NK-92 treated with Interleukin-12 subunit alpha and Interleukin-12 subunit beta, amount 100 ng/mL, for 24 hours (cell line): ENCODE results near the gene TSPO.

Experiments
- DNase-seq: peaks from one replicate; lab custom pipeline; 2025; lab: John Stamatoyannopoulos, UW

TSPO gene

DNA sequence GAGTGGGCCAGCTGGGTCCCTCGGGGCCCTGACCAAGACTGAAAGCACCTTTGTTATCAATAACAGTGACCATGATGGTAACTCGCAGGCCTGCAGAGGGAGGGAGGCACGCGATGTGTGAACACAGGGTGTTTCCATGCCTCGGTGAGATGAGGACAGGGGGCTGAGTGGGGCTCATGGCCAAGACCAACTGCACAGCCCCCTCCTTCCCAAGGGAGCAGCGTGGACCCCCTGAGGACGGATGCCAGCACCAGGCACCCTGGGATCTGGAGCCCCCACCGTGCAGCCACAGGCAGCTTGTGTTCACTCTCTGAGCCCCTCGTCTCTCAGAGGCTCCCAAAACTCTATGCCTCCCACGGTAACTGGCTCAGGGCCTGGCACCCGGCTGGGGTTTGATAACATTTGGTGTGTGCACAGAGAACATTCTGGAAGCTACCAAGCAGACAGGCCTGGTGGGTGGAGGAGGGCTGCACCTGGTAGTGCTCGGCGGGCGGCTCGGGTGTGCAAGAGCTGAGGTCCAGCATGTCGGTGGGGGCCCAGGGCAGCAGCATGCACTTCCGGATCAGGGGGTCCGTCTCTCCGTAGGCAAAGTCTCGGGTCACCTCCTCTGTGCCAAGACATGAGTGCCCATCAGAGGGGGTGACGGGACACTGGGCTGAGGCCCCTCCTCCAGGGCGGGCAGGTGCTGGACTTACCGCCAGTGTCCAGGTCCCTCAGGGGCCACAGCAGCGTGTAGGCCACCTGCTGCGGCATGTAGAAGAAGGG, 28.0 kb downstream of the TSPO start:
- no peak for DNase-seq

- no peak for DNase-seq
These were observed 28.5 kb downstream of the TSPO start for GRCh38 chr22:43179911-43180195.

- no peak for DNase-seq
These were observed 29.3 kb downstream of the TSPO start for GRCh38 chr22:43180670-43181069.

GRCh38 chr22:43181321-43182076, 30.1 kb downstream of the TSPO start:
- DNase-seq, result no peak

GRCh38 chr22:43182118-43182517, 30.8 kb downstream of the TSPO start:
- no peak for DNase-seq

- no peak for DNase-seq
These were observed 31.4 kb downstream of the TSPO start for GRCh38 chr22:43182726-43183125.

DNA sequence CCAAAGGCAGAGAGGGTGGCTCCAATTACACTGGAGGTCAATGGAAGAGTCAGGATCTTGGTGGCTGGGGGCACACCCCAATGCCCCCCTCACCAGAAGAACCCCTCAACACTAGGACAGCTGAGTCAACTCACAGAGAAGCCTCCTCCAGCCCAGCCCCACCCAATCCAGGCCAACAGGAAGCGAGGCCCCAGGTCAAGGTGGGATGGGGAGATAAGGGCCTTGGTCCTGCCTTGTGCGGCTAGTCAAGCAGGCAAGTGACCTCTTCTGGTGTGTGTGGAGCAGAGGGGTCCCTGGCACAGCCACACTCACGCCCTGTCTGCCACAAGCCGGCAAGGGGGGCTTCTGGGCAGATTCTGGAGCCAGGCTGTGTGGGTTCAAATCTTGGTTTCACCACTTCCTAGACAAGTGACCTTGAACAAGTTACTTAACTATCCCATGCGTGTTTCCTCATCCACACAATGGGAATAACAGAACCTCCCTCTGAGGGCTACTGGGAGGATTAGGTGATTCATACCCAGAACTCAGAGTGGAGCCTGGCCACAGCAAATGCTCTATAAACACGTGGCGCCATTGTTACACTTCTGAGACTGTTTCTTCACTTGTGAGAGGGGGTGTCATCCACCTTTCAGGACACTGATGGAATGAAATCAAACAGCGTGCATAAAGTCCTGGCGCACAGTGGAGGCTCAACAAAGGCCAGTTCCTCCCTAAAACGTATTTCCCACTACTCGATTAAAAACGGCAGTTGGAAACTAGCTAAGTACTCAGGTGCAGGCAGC, 32.3 kb downstream of the TSPO start:
- DNase-seq, result no peak

DNA sequence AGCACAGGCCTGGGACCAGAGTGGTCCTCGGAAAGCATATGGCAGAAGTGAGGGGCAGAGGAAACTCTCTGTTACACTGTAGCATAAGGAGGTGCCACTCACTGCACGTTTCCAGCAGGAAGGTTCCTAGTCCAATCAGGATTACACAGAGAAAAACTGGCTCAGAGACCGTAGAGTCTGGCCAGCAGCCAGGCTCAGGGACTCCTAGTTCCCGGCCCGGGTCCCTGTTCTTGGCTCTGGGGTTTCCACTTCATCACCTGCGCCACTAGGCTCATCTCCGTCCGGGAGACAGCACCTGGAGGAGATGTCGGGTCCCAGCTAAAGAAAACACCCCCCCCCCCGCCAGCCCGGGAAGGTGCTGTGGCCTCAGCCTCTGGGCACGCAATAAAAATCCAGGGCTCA, 34.5 kb downstream of the TSPO start:
- DNase-seq, result no peak

GRCh38 chr22:43186272-43187170, 35.2 kb downstream of the TSPO start, which contains the start of gene TTLL12:
TSS of gene TTLL12 (minus strand) at chr22:43187134. CDS start at chr22:43187069, 65 bp downstream.
- DNase-seq, result peak; percentile 45

- peak; percentile 92 for DNase-seq
These were observed 36.1 kb downstream of the TSPO start for GRCh38 chr22:43187171-43188099.

GRCh38 chr22:43188829-43189545, 37.6 kb downstream of the TSPO start:
- DNase-seq, result no peak

DNA sequence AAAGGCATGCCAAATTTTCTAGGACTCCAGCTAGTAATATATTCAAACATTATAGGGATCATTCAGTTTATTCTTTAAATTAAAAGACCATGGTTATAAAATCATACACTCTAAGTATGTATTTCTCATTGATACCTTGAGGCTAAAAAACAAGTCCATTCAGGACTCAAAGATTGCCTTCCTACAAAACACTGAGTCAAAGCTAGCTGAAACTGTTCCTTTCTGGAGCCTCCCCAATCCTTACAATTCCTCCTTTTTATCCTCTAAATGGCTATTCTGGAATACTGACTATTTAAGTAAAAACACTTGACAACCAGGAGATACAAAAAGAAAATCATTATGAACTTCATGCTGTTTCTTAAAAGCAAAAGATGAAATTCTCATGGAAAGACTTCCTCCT, 40.5 kb downstream of the TSPO start:
- DNase-seq, result no peak

DNA sequence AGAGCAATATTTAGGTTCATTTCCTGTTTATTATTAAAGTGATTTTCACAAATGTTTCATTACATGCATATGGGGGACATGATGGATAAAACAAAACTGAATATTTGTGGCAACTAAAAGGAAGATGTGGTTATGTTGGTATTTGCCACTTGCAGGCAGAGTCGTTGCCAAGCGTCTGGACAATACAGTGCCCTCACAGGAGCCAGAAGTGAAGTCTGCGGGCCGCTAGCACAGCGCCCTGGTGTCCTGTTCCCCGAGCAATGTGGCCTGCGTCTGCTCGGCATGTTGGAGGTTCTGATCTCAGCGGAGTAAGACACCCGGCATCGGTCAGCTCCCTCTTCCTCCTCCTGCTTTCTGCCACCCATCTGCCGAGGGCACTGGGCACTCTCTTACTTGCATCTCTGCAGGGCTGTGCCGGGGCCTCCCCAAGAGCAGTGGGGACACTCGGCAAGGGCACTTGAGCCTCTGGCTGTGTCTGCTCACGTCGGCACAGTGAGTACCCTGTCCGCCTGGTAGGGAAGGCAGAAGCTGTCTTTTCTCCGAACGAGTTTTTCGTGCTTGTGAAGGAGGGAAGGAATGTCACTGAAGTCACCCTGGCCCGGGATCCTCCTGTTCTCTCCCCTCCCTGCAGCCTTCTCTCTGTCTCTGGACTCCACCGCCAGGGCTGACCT, 46.0 kb downstream of the TSPO start:
- DNase-seq, result no peak

DNA sequence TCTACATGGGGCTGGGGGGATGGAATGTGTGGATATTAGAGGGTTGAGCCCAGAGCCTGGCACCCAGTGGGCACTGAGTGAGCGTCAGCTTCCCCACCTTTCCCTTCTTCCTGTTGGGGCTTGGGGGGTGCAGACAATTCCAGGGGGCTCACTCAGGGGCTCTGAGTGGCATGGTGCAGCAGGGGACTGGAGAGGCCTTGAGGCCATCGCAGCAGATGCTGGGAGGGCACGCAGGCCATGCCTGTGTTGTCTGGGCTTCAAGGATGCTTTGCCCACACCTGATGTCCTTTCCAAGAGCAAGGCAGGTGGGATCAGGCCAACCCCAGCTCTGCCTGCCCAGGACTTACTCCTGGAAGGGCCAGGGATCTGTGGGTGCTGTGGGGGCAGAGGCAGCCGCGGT, 46.8 kb downstream of the TSPO start:
- DNase-seq, result no peak

DNA sequence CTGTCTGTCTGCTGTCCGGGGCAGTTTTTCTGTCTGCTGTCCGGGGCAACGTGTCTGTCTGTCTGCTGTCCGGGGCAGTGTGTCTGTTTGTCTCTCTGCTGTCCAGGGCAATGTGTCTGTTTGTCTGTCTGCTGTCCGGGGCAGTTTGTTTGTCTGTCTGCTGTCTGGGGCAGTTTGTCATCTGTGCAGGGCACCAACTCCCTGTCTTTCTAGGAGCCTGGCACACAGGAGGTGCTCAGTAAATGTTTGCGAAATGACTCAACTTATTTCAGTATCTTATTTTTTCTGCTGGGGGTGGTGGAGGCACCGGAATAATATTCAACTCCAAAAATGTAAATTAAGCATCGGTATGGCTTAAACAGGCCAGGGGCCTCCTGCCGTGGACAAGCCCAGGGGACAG, 47.6 kb downstream of the TSPO start:
- DNase-seq, result no peak

- DNase-seq, result no peak
These were observed 48.2 kb downstream of the TSPO start for GRCh38 chr22:43199541-43199940.

- DNase-seq, result no peak
These were observed 48.7 kb downstream of the TSPO start for GRCh38 chr22:43200031-43200430.

DNA sequence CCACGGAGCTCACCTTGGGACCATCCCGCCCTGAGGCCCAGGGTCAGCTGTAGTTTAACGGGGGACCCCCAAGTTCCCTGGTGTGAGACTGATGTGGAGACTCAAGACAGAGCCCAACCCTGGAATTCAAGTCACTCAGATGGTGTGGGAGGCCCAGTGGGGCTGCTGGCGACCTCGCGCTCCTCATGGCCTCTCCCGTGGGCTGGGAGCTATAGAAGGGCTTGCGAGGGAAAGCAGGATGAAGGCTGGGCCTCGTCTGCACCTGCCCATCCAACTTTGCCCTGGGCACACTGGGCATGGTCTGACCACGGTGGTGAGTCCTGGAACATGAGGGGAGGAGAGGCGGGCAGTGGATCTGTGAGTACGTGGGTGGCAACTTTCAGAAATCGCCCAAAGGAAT, 49.2 kb downstream of the TSPO start:
- no peak for DNase-seq

DNA sequence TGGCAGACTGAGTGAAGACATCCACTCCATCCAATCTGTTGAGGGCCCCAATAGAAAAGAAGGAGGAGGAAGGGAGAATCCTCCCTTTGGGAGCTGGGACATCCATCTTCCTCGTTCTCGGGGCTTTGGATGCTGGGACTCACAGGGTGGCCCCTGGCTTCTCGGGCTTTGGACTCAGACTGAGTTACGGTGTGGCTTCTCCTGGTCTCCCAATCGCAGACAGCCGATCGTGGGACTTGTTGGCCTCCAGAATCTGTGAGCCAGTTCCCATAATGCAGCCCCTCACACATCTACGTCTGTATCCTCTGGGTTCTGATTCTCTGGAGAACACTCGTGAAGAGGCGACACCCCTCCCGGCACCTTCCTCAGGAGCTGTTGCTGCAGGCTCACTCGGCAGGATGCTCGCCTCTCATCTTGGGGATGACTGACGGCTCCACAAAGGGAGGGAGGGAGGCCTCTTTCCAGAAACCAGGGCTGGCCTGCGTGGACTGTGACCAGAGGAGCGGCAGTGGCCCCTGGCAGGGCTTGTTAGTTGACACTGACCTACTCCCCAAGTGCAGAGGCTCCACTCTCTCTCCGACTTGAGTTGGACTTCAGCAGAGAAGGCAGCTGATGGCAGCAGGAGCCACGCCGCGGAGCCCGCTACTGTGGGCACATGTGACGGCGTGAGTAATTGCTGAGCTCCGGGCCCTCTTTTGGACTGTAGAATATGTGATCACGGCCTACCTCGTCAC, 50.3 kb downstream of the TSPO start:
- no peak for DNase-seq
